Peyer's patch (tissue), 4 donors: ENCODE results near the gene APOA1.

Experiments
- CTCF ChIP-seq, 6 experiments: fragments of 450-650 bp in 4 of 6; fragments of 200-600 bp in 2 of 6; sonication (generic) in 1 of 6; IDR thresholded peaks; one replicate each; pipeline ENCODE4 v1.5.1; 2017 to 2019; ENCODE audit warnings: antibody characterized with exemption in 6 of 6, mild to moderate bottlenecking in 3 of 6, moderate library complexity in 1 of 6
- POLR2A ChIP-seq, 2 donors: fragments of 450-650 bp; IDR thresholded peaks; one replicate each; pipeline ENCODE4 v1.5.1; 2017; ENCODE audit warnings: antibody characterized with exemption in 2 of 2, mild to moderate bottlenecking in 2 of 2, moderate library complexity in 2 of 2

GRCh38 chr11:116819049-116819448 is 18.4 kb downstream of the APOA1 start:
- TF ChIP-seq CTCF (IDR thresholded peaks at IDR 0.05) (no peak), POLR2A (IDR thresholded peaks at IDR 0.05) (no peak)
